ENCODE measurements around the gene EFR3B.

Gene EFR3B

DNA sequence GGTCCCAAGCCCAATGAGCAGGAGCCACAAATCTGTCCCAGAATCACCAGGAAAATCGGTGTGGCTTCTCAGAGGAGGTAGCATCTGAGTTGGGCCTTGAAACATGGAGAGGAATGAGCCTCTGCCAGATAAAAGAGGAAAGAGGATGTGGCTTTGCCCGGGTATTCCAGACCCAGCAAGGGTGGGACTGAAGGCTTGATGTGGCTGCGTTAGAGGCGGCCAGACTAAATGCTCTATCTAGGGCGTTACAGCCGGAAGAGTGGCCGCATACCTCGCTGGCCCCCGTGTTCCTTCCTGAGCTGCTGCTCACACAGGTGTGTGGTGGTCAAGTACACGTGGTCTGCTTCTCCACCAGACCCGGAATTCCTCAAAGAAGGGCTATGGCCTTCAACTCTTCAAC is 160.4 kb downstream of the EFR3B start:
- no peak overlapping the region for H3K4me3 ChIP-seq (ENCODE audit: insufficient read depth, low read length, poor library complexity, severe bottlenecking)
- no peaks in the 10 kb centered on the region for H3K36me3 ChIP-seq (ENCODE audit: low read length)
- no peak overlapping the region for H3K27ac ChIP-seq (ENCODE audit: low read depth, low read length)
- no peak overlapping the region for H3K4me2 ChIP-seq (ENCODE audit: low read depth, low read length, poor library complexity, severe bottlenecking)
- H3K9me3 ChIP-seq (ENCODE audit: insufficient read depth, low read length): no peaks in the 10 kb centered on the region
- H4K20me1 ChIP-seq (ENCODE audit: low read depth, low read length): no peaks in the 10 kb centered on the region
- no peak overlapping the region for H3K9ac ChIP-seq (ENCODE audit: low read length)
- no peak overlapping the region for H2AFZ ChIP-seq (ENCODE audit: low read depth, low read length, severe bottlenecking)
- no peaks in the 10 kb centered on the region for H3K27me3 ChIP-seq (ENCODE audit: low read length)
- TF ChIP-seq EZH2phosphoT487 (conservative IDR thresholded peaks at IDR 0.05; ENCODE audit: low read length) (no peak), CTCF (IDR thresholded peaks at IDR 0.05; ENCODE audit: insufficient read depth, low read length, poor library complexity, severe bottlenecking) (no peak)
- H3F3A ChIP-seq (ENCODE audit: insufficient read depth): no peaks in the 10 kb centered on the region
- H3K9me2 ChIP-seq (replicated peaks; ENCODE audit: insufficient read depth, low read length): no peaks in the 10 kb centered on the region
- H3K79me2 ChIP-seq (ENCODE audit: insufficient read depth, low read length): no peaks in the 10 kb centered on the region

GRCh38 chr2:25204190-25204838 is 162.4 kb downstream of the EFR3B start:
- Histone ChIP-seq H3K9me3 (ENCODE audit: insufficient read depth, low read length) (no peaks in the 10 kb centered on the region), H3K36me3 (ENCODE audit: low read length) (no peaks in the 10 kb centered on the region), H3K4me3 (ENCODE audit: insufficient read depth, low read length, poor library complexity, severe bottlenecking) (no peak overlapping the region), H3K4me2 (ENCODE audit: low read depth, low read length, poor library complexity, severe bottlenecking) (no peak overlapping the region), H2AFZ (ENCODE audit: low read depth, low read length, severe bottlenecking) (no peak overlapping the region), H3K79me2 (ENCODE audit: insufficient read depth, low read length) (no peaks in the 10 kb centered on the region), H3K9ac (ENCODE audit: low read length) (no peak overlapping the region), H3K27ac (ENCODE audit: low read depth, low read length) (no peak overlapping the region), H3K27me3 (ENCODE audit: low read length) (no peaks in the 10 kb centered on the region), H4K20me1 (ENCODE audit: low read depth, low read length) (no peaks in the 10 kb centered on the region), H3F3A (ENCODE audit: insufficient read depth) (no peaks in the 10 kb centered on the region), H3K9me2 (replicated peaks; ENCODE audit: insufficient read depth, low read length) (no peaks in the 10 kb centered on the region)
- TF ChIP-seq CTCF (IDR thresholded peaks at IDR 0.05; ENCODE audit: insufficient read depth, low read length, poor library complexity, severe bottlenecking) (no peak), EZH2phosphoT487 (conservative IDR thresholded peaks at IDR 0.05; ENCODE audit: low read length) (no peak)

GRCh38 chr2:25207078-25207545 is 165.2 kb downstream of the EFR3B start:
- H3K9me3 ChIP-seq (ENCODE audit: insufficient read depth, low read length): no peaks in the 10 kb centered on the region
- H3F3A ChIP-seq (ENCODE audit: insufficient read depth): peaks cover 9% of the 10 kb centered on the region; the same call in 1 of the 2 replicates
- H3K27me3 ChIP-seq (ENCODE audit: low read length): no peaks in the 10 kb centered on the region
- H3K9me2 ChIP-seq (replicated peaks; ENCODE audit: insufficient read depth, low read length): no peaks in the 10 kb centered on the region
- no peaks in the 10 kb centered on the region for H3K79me2 ChIP-seq (ENCODE audit: insufficient read depth, low read length)
- no peak overlapping the region for H3K4me2 ChIP-seq (ENCODE audit: low read depth, low read length, poor library complexity, severe bottlenecking)
- no peak overlapping the region for H3K4me3 ChIP-seq (ENCODE audit: insufficient read depth, low read length, poor library complexity, severe bottlenecking)
- H3K36me3 ChIP-seq (ENCODE audit: low read length): no peaks in the 10 kb centered on the region
- no peak overlapping the region for H2AFZ ChIP-seq (ENCODE audit: low read depth, low read length, severe bottlenecking)
- TF ChIP-seq EZH2phosphoT487 (conservative IDR thresholded peaks at IDR 0.05; ENCODE audit: low read length) (no peak), CTCF (IDR thresholded peaks at IDR 0.05; ENCODE audit: insufficient read depth, low read length, poor library complexity, severe bottlenecking) (no peak)
- no peak overlapping the region for H3K9ac ChIP-seq (ENCODE audit: low read length)
- no peaks in the 10 kb centered on the region for H4K20me1 ChIP-seq (ENCODE audit: low read depth, low read length)
- H3K27ac ChIP-seq (ENCODE audit: low read depth, low read length): no peak overlapping the region
